ENCODE measurements around the gene KRT14.
"Not testable (repeated sequence)": the region's sequence is repeated elsewhere in the genome, so short reads cannot be mapped to it uniquely, and the experiment has no call there.

Gene KRT14

GRCh38 chr17:41622340-41623183 lies 35.9 kb upstream of the KRT14 start:
- not testable (repeated sequence) for DNase-seq

DNA sequence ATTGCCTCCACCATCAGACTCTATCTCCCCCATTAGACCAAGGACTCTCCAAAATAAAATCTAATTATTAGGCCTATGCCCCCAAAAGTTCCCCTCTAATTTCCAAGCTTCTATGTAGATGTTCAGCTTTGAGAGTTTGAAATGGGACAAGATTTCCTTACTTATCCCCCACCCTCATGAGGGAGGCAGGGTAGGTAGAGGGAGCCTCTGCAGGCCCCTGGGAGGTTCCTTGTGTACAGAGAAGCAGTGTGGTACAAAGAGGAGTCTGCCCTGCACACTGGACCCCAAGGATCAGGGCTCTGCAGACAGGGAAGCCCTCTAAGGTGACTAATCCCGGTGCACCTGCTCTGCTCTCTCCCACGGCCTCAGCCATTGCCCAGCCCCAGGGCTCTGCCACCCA lies 35.2 kb upstream of the KRT14 start:
- no peak for DNase-seq

DNA sequence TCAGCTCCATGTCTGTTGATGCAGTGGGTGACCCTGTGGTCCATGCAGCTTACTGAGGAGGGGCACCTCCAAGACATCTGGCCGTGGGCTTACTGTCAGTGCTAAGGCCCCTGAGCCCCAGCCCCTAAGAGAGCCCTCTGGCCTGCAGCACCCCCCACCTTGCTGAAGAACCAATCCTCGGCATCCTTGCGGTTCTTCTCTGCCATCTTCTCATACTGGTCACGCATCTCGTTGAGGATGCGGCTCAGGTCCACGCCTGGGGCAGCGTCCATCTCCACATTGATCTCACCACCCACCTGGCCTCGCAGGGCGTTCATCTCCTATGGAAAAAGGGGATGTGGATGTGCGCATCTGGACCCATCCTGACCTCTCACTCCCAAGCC lies 34.7 kb upstream of the KRT14 start:
- not testable (repeated sequence) for DNase-seq

- DNase-seq, result no peak
Measured at GRCh38 chr17:41620583-41621434, 34.1 kb upstream of the KRT14 start.

DNA sequence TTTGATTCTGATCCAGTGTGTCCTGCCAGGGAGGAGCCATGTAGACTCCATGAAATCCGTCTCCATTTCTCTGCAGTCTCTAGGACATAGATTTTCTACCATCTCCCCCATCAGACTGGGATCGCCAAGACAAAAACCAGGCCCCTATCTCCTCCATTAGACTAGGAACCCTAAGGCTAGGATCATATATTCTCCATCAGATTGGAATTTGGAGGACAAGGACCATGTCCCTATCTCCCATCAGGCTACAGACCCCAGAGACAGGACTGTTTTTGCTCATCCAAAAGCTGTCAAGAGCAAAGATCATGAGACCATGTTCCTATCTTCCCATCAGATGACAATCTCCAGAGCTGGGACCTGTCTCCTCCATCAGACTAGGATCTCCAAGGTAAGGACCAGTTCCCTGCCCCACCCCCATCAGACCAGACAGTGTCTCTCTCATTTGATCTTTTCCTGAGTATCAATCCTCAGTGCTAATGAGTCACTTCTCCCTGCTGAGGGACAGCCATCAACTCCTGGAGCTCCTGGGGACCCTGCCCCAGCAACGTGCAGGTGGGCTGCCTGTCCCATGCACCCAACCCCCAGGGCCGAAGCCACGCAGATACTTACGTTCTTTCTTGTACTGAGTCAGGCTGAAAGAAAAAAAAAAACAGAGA lies 33.4 kb upstream of the KRT14 start:
- DNase-seq, result not testable (repeated sequence)

DNA sequence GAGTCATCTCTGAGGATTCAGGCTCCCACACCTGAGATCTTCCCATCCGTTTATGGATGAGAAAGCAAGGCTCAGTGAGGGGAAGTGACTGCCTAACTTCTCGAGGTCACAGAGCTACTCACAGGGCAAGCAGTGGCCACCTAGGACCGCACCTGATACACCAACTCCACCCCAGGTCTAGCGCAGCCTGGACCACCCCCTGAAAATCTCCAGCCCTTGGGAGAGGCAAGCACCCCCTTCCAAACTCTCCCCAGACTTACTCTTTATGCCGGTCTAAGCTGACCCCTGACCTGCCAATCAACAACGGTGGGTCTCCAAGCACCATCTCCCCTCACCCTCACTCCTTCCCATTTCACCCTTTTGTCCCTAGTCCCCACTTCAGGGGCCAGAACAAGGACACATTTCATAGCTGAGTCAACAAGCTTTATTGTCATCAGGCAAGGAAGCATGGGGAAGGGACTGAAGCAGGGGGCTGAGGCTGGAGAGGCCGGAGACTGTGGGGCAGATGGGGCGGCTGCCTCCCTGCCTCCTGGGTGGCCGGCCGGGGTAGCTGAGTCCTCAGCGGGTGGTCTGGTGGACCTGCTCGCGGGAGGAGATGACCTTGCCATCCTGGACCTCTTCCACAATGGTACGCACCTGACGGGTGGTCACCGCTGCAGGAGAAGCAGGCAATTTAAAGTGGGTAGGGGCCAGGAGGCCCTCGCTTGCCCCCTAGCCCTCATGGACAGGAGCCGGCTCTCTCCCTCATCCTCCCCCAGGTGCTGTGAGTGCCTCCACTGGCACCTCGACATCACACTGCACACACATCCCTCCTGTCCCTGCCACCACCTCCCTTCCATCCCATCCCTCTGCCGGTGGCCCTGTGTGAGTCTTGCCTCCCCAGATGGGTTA lies 32.6 kb upstream of the KRT14 start:
- DNase-seq, result no peak

GRCh38 chr17:41618341-41619035 lies 31.8 kb upstream of the KRT14 start:
- no peak for DNase-seq

DNA sequence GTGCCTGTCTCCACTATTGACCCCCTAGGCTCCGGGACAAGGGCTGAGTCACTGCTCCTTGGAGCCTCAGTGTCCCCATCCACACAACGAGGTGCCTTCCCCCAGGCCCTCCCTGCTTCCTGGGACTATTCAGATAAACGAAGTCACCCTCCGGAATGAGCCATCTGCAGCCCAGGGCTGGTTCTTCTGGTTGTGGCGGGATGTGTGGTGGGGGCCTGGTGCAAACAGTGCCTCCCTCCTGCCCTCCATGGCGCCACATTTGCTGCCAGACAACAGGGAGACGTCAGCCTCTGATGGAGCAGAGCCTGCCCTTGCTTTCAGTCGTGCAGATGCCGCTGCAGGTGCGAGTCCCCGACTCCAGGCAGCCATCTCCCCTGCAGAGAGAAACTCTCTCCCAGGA lies 31.0 kb upstream of the KRT14 start:
- DNase-seq, result no peak

DNA sequence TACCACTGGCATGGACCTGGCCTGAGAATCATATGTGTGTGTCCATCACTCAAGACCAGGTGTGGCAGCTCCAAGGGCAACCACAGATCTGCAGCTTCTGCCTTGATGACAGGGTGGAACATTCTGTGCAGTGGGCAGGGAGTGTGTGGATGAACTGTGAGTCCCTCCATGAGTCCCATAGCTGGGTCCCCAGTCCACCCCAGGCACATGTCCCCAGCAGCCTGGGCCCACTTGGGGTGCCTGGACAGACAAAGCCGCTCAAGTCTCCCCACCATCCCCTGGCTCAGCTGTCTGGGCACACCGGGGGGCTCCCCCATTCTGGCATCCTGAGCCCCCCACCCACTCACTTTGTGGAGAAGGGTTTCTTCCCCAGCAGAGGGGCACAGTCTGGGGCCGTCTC lies 30.4 kb upstream of the KRT14 start:
- DNase-seq, result no peak

DNA sequence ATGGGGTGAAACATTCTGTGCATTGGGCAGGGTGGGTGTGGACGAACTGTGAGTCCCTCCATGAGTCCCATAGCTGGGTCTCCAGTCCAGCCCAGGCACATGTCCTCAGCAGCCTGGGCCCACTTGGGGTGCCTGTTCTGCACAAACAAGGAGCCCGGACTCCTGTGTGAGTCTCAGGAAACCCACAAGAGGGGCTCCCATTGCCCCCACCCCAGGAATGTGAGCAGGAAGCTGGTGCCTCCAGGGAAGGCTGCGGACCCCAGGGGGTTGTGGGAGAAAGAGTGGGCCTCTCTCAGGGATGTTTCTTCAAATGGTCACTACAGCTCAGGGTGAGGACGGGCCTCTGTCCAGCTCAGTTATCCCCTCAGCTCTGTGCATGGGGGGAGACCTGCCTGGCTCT lies 29.8 kb upstream of the KRT14 start:
- not testable (repeated sequence) for DNase-seq

- DNase-seq, result no peak
Measured at GRCh38 chr17:41615454-41615853, 28.8 kb upstream of the KRT14 start.

DNA sequence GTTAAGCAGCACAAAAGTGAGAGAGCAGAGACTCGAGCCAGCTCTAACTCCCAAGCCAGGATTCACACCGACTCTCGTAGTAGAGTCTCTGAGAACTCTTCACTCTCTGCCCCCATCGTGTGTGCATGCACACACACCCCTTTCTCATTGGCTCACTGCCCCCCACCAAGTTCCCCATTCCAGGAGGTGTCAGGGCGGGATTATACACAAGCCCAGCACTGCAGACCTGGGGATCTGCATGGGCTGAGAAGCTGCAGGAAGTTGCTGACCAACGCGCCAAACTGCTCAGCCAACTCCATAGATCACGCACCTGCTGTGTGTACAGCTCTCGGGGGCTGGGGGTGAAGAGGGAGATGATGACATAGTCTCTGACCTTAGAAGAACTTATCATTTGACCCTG lies 28.1 kb upstream of the KRT14 start:
- not testable (repeated sequence) for DNase-seq

DNA sequence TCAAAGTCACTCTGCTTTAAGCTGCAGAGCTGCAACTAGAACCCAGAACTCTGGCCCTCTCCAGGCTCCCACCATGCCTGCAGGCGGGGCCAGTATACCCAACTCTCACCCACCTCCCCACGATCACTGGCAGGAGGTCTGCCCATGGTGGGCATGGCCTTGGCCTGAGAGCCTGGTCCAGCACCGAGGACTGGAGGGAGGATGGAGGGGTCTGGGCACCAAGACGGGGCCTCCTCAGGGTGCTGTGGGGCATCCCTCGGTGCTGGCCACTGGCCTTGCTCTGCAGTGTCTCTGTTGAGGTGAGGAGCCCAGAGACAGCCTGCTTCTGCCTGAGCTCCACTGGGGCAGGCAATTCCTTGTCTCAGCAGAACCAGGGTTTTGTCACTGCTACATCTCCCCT lies 27.4 kb upstream of the KRT14 start:
- no peak for DNase-seq

DNA sequence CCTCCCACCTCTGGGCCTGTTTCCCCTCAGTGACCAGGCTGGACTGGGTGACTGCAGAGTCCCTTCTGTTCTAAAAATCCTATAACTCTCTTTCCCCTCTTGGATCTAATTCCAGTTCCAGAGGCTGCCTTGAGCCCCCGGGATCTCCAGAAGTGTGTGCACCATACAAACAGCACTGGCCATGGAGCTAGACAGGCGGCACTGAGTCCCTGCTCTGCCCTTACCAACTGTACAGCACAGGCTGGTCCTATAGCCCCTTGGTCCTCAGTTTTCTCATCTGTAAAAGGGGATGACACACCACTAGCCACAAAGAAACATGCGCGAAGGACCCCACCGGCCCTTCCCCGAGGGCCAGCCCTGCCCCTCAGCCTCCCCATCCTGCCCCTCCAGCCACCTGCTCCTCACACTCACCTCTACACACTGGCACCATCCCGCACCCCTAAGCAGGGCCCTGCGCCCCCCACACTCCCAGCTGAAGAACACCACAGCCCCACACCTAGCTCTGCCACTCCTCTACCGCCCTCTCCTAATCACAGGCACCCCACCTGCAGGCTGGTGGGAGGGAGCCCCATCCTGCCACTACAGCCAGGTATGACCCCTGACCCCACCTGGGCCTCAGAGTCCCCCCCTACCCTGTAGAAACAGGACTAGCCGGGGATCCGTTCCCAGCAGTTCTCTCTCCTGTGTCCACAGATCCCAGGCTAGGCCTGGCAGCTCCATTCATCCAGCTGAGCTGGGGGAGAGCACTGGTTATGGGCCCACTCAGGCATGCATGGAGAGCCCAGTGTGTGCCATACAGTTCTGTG lies 26.8 kb upstream of the KRT14 start:
- no peak for DNase-seq

DNA sequence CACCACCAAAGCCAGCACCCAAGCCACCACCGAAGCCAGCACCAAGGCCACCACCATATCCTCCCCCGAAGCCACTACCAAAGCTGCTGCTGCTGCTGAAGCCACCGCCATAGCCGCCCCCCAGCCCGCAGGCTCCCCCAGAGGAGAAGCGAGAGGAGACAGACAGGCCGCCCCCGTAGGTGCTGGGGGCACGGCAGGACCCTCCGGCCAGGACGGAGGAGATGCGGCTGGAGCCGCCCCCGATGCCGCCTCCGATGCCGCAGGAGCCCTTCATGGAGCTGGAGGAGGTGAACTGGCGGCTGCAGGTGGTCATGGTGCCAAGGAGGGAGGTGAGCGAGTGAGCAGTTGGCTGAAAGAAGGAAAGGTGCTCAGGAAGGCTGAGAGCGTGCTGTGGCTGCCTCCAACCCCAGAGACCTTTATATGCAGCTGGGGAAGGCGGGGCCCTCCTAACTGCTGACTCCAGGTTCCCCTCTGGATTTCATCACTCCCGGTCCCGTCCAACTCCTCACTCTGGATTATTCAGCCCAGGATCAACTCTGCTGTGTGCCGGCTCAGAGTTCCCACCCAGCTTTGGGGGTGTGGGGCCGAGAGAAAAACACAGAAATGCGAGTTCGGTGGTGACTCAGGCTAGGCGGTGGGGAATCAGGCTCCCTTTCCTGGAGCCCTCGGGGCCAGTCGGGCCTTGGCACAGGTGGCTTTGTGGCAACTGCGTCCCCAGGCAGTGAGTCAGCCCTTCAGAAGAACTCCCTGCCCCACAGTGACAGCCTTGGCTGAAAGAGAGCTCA lies 25.9 kb upstream of the KRT14 start, which contains the start of gene KRT16:
Gene KRT16, minus strand, starts transcription at position 392 of the 785 bp plus-strand sequence. Its CDS starts 79 bp downstream, at position 313.
- DNase-seq, result not testable (repeated sequence)

GRCh38 chr17:41610965-41611640 lies 24.4 kb upstream of the KRT14 start:
- DNase-seq, result no peak

DNA sequence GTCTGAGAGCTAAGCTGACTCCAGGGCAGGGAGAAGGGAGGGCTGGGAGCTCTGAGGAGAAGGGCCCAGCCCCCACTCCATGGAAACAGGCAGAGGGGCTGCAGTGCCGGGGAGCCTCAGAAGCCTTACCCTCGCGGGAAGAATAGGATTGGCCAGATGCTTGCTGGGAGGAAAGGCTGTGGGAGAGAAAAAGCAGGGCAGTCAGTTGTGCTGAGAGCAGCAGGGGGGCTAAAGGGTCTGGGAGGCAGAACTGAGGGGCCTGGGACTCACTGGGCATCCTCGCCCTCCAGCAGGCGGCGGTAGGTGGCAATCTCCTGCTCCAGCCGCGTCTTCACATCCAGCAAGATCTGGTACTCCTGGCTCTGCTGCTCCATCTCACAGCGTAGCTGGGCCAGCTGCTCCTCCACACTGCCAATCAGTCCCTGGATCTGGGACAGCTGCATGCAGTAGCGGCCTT lies 23.4 kb upstream of the KRT14 start:
- not testable (repeated sequence) for DNase-seq

DNA sequence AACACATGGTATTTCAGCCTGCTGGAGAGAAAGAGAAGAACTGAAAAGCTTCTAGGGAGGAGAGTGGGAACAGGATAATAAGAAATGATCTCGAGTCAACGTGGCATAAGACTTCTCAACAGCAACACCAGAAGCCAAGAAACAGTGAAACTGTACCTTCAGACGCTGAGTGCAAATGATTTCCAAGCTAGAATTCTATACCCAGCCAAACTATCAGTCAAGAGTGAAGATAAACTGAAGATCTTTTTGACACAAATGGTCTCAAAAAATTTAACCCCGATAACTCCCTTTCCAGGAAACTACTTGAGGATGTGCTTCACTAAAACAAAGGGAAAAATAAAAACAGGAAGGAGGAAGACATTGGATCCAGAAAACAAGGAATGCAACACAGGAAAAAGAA lies 20.2 kb upstream of the KRT14 start:
- not testable (repeated sequence) for DNase-seq

DNA sequence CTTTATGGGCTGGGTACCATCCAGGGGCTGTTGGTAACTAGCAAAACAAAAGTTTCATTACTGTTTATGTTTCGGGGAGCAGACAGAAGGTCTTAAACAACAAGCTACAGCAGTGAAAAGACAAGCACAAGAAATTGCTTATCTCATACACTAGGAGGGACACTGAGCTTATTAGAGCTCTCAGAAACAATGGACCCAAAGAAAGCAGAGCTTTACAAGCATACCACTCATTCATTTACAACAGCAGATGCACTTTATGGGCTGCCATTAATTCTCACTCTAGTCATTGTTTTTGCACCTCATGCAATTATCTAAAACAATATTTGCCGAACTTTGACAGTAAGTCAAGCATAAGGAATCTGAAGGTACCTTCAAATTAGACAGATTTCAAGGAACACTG lies 15.8 kb upstream of the KRT14 start:
- no peak for DNase-seq
